ENCODE results near the gene CPNE9.

Gene CPNE9

DNA sequence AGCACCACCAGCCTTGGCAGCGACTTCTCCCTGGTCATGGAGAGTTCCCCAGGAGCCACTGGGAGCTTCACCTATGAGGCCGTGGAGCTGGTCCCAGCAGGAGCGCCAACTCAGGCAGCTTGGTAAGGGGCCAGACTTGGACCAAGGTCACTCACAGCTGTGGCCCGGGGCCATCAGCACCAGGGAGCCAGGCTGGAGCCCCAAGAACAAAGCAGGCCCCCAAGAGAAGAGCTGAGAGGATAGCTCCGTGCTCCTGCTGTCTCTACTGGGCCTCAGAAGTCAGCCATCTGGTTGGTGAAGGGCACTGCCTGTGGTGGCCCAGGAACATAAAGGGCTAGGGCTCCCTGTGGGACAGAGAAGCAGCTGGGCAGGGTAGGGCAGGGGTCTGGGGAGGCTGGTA is 14.7 kb upstream of the CPNE9 start:
- no peak for DNase-seq

DNA sequence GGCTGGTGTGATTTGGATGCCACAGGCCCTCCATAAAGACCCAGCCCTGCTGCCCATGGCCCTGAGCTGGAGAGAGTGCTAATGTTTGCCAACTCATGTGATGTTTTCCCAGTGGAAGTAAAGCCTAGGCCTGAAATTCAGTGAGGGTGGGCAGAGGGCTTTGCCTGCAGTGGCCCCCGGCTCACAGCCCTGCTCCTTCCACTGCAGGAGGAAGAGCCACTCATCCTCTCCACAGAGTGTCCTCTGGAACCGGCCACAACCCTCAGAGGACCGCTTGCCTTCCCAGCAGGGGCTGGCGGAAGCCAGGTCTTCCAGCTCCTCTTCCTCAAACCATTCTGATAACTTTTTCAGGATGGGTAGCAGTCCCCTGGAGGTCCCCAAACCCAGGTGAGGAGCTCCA is 13.9 kb upstream of the CPNE9 start:
- DNase-seq, result no peak

DNA sequence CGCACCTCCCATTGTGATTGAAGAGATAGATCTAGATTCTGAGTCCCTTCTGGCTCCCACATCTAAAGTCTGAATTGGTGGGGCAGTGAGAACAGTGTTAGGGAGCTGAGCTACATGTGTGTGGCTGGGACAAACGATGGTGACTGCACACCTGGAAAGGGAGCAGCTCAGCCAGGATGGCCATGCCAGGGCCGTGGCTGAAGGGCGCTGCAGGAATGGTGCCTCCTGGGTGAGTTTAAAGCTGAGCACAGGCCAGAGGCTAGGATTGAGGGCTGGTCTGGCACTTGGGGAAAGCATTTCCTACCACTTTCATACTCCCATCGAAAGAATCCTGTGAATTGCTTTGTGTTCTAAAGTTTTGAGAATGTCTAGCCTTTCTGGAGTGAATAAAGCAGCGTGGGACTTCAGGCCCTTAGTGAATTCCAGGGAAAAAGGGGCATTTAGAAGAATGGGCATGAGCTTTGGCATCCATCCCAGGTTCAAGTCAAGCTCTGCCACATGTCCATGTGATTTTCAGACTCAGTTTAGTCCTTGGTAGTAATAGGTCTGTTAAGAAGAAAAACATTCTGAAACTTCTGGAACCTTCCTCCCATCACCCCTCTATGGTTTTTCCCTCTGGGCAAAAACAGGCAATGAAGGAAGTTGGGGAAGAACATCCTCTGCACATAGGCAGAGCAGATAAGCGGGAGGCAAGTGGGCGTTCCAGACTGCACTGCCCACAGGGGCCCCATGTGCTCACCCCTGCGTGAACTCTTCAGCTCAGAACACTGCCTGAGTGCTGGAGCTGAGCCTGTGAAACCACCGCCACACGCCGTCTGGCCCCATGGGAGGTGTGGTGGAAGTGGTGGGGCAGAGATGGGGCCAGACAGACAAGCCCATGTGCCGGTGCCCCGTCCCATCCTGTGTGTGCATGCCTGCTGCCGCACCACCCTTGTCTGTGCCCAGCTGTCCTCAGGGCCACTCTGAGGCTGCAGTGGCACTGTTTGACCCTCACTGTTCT is 12.9 kb upstream of the CPNE9 start:
- no peak for DNase-seq

DNA sequence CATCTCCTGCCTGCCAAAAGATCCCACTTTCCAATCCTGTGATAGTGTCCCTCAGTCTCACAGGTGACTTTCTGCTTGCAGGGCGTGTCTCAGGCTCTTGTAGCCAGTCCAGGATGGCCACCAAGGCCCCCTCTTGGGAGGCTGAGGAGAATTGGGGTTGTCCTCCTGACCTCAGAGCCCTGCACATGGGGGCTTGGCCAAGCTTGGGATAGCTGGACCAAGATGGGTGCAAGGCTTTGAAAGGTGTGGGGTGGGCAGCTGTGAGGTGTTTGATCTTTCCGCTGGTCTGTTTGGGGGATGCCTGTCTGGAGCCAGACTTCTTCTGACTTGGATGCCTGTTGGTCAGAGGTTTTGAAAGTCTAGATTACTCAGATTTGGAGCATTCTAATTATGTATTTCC is 12.0 kb upstream of the CPNE9 start:
- no peak for DNase-seq

DNA sequence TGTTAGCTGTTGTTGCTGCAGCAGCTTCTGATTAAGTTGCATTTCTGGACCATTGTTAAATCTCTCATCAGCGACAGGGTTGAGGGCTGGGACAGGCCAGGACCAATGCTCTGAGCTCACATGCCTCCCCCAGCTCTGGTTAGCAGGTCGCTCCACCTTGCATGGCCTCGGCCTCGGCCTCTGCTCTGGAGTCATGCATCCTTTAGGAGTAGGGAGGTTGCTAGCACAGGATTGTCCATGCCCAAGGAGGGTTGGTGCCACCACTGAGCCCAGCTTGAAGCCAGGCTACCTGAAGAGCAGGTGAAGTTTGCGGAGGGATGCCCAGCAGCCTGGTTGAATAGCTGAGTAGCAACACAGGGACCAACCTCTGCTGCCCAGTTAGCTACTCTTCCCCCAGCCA is 11.2 kb upstream of the CPNE9 start:
- no peak for DNase-seq

DNA sequence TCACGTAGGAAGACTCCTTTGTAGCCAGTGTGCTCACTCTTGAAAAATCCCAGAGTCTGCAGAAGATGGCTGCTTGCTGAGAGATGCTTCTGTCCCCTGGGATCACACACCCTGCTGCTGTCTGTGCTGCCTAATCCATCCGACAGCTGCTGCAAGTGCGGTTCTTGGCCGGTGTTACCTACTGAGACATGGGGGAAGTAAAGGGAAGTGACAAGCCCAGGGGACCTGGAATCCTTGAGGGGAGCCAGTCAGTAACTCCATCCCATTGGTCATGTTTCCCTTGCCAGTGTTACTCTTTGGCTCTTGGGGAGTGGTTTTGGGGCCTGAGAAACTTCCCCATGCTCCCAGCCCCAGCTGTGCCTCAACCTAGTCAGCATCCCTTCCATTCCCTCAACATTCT is 8.3 kb upstream of the CPNE9 start:
- DNase-seq, result no peak

DNA sequence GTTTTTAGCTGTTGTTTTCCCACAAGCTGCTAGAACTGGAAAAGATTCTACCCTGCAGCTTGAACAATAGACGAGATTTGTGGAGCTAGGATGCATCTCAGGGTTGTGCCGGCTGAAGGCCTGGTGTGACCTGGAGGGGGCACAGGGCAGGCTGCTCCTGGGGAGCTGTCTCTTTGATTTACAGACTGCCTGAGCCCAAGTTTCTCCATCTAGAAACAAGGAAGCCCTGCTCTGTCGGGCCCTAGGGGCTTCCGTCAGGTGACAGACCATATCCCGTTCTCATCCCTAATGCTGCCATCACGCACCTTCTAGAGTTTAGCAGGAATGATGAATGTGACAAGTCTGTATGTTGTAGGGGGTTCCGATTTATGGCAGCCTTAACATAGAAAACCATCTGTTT is 7.9 kb upstream of the CPNE9 start:
- no peak for DNase-seq

DNA sequence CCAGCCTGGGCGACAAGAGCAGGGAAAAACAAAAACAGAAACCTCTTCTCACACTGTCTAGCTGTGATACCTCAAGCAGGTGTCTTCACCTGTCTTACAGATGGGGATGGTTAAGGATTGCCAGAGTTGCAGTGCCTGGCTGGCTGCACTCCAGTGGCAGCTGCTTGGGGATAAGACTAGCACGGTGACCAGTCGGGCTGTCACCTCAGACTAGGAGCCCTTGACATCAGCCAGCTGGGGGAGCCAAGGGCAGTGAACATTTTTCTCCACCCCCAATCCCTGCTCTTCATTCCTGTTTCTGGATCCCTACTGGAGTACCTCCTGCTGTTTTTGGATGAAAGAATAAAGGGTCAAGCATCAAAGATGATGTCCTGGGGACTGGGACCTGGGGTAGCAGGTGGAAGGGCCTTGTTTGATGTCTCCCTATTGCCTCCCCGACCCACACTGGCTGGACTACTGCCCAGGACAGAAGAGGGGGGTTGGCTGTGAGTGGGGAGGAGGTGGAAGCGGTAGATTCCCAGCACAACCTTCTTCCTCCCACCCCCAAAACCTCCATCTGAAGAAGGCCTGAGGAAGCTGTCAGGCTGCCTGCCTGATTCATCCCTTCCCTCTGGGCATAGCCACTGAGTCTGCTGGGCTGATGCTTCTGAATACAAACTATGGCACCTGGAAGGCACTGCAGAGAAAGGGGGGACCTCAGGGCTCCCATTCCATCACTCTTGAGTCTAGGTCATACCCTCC is 7.0 kb upstream of the CPNE9 start:
- no peak for DNase-seq

DNA sequence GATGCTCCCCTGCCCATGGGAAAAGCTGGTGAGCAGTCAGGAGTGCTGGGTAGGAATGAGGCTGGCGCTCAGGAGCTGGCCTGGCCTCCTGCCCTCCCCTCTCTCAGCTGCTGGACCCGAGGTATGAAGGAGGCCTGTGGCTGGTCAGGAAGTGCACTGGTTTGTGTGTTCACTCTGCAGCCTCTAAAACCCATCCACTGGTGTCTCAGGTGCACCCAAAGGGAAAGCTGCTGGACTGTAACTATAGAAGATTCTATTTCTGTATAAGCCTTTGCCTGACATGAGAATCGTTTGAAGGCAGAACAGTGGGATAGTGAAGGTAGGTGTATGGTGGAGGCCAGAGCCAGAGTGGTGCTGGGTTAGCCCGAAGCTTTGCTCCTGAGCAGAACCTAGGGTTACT is 5.7 kb upstream of the CPNE9 start:
- no peak for DNase-seq

DNA sequence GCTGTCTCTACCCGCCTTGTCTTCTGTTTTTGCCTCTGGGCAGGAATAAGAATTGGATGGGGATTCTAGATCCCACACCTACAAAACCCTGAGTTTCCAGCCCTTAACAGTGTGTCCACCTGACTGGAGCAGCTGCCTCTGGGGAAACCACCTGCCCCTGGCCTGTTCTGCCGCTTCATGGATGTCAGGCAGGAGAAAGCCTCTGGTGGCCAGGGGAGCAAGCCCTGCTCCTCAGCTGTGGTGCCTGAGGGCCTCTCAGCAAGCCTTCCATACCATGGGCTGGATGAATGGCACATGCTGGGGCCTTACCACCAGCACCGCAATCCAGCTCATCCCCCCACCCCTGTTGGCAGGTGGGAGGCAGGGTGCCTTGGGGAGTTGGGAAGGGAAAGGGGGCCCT is 5.3 kb upstream of the CPNE9 start:
- DNase-seq, result no peak

DNA sequence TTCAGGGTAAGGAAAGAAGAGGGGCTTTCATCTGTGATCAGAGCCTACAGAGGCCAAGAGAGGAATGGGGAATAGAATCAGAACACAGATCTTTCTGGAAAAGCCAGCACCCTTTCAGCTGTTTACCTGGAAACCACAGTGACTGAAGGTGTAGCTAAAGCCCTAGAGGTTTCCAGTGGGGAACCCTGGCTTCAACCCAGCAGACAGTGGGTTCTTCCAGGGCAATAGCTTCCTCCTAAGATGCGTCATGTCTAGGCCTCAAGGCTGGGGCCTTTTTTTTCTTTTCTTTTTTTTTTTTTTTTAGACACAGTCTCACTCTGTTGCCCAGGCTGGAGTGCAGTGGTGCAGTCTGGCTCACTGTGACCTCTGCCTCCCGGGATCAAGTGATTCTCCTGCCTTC is 3.1 kb upstream of the CPNE9 start:
- no peak for DNase-seq

DNA sequence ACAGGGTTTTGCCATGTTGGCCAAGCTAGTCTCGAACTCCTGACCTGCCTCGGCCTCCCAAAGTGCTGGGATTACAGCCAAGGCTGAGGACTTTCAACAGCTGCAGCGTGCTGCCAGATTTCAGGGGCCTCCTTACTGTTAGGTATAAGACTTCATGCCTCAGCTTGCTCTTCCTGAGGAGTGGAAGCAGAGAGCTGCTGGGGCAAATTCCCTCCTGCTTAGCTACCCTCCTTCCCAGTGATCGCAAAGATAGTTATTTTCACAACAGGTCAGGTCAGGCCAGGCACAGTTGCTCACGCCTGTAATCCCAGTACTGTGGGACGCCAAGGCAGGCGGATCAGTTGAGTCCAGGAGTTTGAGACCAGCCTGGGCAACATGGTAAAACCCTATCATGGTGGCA is 2.6 kb upstream of the CPNE9 start:
- no peak for DNase-seq

DNA sequence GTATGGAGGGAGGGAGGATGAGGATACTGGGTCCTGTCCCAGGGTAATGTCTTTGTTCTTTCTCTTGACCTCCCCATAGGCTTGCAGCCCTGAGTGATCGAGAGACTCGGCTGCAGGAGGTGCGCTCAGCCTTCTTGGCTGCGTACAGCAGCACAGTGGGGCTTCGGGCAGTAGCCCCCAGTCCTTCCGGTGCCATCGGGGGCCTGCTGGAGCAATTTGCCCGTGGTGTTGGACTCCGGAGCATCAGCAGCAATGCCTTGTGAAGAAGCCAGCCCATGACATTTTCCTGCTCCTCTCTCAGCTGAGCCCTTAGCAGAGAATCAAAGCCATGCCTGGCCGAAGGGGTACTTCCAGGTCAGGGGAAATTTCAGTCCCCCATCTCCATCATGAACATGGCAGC is 1.9 kb upstream of the CPNE9 start:
- no peak for DNase-seq

DNA sequence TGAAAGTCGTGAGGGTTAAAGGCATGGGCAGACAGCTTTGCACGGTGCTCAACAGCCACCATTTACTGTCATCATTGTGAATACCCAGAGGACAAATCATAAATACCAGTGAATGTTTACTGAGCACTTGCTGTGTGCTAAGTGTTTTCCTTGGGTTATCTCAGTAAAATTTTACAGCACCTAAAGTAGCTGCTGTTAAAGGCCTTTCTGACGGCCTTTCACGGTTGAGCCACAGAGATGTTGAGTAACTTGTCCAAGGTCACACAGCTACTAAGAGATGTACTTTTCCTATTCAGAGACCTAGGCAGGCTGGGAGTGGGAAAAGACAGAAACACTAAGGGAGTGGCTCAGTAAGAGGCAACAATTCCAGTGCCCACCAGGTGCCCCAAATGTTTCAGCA is 393 bp upstream of the CPNE9 start:
- no peak for DNase-seq

DNA sequence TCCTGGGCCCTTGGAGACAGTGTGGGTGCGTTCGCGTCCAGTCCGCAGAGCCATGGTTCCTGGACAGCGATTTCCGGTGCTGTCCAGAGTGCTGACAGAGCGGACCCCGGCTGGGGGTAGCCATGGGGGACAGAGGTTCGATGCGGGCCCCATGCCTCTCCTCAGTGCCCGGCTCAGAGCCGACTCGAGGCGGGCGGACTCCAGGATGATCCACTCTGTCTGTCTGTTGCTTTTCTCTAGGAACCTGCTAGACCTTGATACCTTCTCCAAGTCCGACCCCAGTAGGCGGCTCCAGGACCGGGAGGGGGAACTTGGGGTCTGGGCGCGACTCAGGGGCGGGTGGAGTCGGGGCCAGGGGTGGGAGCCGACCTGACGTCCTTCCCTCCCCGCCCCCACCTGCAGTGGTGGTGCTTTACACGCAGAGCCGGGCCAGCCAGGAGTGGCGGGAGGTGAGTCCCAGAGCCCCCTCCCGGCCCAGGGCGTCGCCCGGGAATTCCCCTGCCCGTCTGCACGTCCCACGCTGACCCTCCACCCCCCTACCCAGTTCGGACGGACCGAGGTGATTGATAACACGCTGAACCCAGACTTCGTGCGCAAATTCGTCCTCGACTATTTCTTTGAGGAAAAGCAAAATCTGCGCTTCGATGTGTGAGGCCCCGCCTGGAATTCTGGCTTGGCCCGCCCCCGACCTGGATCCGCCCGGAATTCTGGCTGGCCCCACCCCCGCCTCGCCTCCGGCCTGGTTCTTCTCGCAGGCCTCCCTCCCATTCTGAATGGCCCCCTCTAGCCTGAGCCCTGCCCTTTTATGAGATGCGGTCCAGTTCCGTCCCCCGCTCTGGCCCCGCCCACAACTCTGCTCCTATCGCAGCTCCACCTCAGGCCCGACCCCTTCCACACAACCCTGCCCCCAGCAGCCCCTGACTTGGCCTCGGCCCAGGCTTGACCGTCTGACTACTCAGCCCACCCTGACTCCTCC is 1.0 kb downstream of the CPNE9 start:
- peak; percentile 4 to 6 for DNase-seq

DNA sequence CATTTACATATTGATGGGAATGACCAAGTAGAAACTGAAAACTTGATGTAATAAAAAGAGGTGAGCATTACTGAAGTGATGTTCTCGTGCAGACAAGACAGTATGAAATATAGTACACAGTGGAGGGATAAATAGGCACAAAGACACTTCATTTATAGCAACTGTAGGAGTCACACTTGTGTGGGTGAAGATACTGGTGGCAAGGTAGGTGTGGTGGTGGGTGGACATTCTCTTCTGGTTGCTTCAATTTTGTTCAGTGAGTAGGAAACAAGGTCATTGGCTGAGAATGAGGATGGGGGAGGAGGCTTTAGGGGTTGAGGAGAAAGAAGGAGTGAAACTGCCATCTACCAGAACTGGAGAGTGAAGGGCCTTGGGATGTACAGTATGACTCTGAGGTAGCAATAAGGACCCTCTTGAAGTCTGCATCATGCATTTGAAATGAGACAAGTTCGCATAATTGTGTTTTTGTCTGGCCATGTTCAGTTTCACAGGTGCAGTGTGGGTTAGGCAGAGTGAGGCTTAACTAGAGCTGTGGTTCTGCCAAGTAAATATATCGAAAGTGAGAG is 6.6 kb downstream of the CPNE9 start:
- no peak for DNase-seq

DNA sequence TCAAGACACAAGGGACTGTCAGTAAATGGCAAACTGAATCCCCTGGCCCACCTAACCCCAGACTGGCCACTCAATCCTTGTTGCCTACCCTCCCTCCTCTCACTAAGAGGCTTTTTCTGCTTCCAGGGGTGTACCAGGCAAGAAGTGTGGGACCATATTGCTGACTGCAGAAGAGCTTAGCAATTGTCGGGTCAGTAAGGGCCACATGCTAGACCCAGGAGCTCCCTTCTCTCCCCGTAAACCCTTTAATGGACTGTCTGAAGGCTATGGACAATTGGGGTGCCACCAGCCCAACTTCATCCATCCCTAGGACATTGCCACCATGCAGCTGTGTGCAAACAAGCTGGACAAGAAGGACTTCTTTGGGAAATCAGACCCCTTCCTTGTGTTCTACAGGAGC is 8.8 kb downstream of the CPNE9 start:
- DNase-seq, result no peak

DNA sequence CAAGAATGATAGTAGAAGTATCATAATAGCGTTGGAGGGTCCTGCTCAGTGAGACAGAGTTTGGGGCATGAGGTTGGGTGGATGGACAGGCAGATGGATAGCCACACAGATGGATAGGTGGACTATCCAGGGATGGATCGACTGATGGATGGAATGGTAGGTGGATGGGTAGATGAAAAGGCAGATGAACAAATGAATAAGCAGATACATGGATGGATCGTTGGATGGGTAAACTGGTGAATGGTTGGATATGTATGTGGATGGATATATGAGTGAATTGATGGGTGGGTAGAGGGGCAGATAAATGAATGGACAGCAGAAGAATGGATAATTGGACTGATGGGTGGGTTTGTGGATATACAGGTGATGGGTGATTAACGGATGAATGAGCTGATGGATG is 9.5 kb downstream of the CPNE9 start:
- no peak for DNase-seq

DNA sequence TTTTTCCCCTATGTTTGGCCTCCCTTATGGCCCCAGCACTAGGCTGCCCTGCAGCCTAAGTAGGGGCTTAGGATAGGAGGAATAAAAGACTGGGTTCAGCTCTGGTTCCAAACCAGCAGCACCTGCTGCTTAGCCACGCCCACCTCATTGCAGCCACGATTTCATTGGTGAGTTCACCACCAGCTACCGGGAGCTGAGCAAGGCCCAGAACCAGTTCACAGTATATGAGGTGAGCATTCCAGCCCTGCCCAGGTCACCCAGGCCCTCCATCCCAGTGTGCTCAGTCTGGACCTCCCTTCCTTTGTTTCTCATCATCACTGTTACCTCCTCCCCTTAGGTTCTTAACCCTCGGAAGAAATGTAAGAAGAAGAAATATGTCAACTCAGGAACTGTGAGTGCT is 11.5 kb downstream of the CPNE9 start:
- DNase-seq, result peak in 1 of 2 experiments; percentile 14

DNA sequence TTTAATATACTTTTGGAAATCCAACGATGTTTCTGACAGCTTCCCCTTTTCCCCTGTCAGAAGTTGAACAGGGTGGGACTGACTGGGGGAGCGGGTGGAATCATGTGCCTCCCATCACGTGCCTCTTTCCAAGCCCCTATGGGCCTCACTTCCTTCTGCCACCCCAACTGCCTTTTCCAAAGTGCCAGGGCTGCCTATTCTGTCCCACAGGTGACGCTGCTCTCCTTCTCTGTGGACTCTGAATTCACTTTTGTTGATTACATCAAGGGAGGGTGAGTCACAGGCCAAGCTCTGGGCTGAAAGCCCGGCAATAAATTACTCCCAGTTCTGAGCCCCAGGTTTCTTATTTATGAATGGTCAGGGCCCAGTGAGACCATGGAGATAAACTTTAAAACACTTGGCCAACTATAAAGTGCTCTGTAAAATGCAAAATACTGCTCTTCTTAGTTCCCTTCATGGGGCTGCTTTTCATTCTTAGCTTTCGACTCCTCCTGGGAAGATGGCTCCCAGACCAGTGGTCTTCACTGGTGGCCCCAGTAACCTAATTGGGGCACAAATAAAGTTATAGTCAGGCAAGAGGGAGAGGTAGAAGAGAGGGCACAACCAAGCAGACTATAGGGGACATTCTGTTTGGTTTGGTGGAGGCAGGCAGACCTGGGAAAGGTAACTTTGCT is 12.3 kb downstream of the CPNE9 start:
- DNase-seq, result no peak

DNA sequence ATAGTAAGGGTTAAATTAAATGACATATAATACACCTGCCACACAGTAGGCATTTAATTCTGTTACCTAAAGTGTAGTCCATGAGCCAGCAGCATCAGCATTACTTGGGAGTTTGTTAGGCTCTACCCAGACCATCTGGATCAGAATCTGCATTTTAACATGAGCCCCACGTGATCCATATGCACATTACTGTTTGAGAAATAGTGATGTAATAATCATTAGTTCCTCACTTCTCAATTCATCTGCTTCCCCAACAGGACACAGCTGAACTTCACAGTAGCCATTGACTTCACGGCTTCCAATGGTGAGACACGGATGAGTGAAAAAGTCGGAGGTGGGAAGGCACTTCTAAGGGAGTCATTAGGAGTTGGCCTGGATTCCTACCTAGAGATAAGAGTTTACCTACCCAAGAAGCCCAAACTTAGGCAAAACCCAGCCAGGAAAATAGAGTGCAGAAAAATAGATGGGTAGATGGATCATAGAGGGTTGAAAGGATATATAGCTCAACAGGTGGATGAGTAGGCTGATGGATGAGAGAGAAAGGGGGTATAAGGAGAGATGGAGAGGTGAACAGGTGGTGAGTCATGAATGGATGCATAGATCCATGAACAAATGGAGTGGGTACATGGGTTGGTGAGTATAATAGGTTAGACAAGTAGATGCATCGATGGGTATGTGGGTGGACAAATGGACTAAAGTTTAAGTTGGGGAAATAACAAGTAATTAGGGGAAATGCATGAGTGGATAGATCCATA is 13.3 kb downstream of the CPNE9 start:
- no peak for DNase-seq

Measured in NCI-H2081 (cell line).